Epithelial cell of prostate (primary cell): ENCODE data around the gene KRT5.
"Not testable (repeated sequence)": the region's sequence is repeated elsewhere in the genome, so short reads cannot be mapped to it uniquely, and the experiment has no call there.

Source experiments
- DNase-seq: peaks from one replicate; pipeline ENCODE4 v3.0.0-alpha.2; 2011; ENCODE audit warnings: low read depth, low spot score
- H3K27ac ChIP-seq: fragments of 450-650 bp; 2 replicates; pipeline ENCODE4 v1.5.1; 2017; ENCODE audit warnings: mild to moderate bottlenecking

KRT5 gene

GRCh38 chr12:52498946-52499345 is 21.2 kb downstream of the KRT5 start:
- DNase-seq, result no peak
- peak overlapping the region; percentile 99 for H3K27ac ChIP-seq

GRCh38 chr12:52497975-52498374 is 22.2 kb downstream of the KRT5 start:
- no peak for DNase-seq
- H3K27ac ChIP-seq, result peak overlapping the region; percentile 99

- H3K27ac ChIP-seq, result peak overlapping the region; percentile 99
- DNase-seq, result no peak
These were observed 23.6 kb downstream of the KRT5 start for GRCh38 chr12:52496590-52497071.

- H3K27ac ChIP-seq, result peak overlapping the region; percentile 99
- DNase-seq, result no peak
These were observed 24.1 kb downstream of the KRT5 start for GRCh38 chr12:52496054-52496453.

- DNase-seq, result no peak
- peak overlapping the region; percentile 99 for H3K27ac ChIP-seq
These were observed 24.8 kb downstream of the KRT5 start for GRCh38 chr12:52495389-52495788.

- H3K27ac ChIP-seq, result peak overlapping the region; percentile 99
- DNase-seq, result no peak
These were observed 25.7 kb downstream of the KRT5 start for GRCh38 chr12:52494518-52494917.

GRCh38 chr12:52494100-52494499 is 26.1 kb downstream of the KRT5 start:
- DNase-seq, result no peak
- H3K27ac ChIP-seq, result peak overlapping the region; percentile 99

GRCh38 chr12:52493172-52493571 is 27.0 kb downstream of the KRT5 start, which contains the start of gene KRT6A:
KRT6A (minus strand) TSS chr12:52493257; CDS start chr12:52493188, 69 bp downstream.
- H3K27ac ChIP-seq, result peak within 1 kb of the TSS; percentile 99
- DNase-seq, result peak; percentile 96

- DNase-seq, result not testable (repeated sequence)
- H3K27ac ChIP-seq, result peak overlapping the region; percentile 99
These were observed 27.8 kb downstream of the KRT5 start for GRCh38 chr12:52492405-52492804.

GRCh38 chr12:52491495-52491894 is 28.7 kb downstream of the KRT5 start:
- not testable (repeated sequence) for DNase-seq
- H3K27ac ChIP-seq, result peak overlapping the region; percentile 99

- H3K27ac ChIP-seq, result peak overlapping the region; percentile 99
- no peak for DNase-seq
These were observed 31.5 kb downstream of the KRT5 start for GRCh38 chr12:52488736-52489135.

GRCh38 chr12:52487744-52488443 is 32.3 kb downstream of the KRT5 start:
- peak; percentile 41 for DNase-seq
- peak overlapping the region; percentile 99 for H3K27ac ChIP-seq

- peak; percentile 53 for DNase-seq
- peak overlapping the region; percentile 99 for H3K27ac ChIP-seq
These were observed 33.0 kb downstream of the KRT5 start for GRCh38 chr12:52487211-52487610.

- peak; percentile 67 for DNase-seq
- H3K27ac ChIP-seq, result peak overlapping the region; percentile 99
These were observed 33.8 kb downstream of the KRT5 start for GRCh38 chr12:52486166-52487105.

- no peak overlapping the region for H3K27ac ChIP-seq
- no peak for DNase-seq
These were observed 40.1 kb downstream of the KRT5 start for GRCh38 chr12:52480073-52480472.

GRCh38 chr12:52477651-52478050 is 42.5 kb downstream of the KRT5 start:
- H3K27ac ChIP-seq, result no peak overlapping the region
- no peak for DNase-seq

- no peak for DNase-seq
These were observed 46.0 kb downstream of the KRT5 start for GRCh38 chr12:52474212-52474611.

GRCh38 chr12:52473768-52474167 is 46.4 kb downstream of the KRT5 start, which contains the start of gene KRT6C:
KRT6C (minus strand) TSS chr12:52473805; CDS start chr12:52473737, 68 bp downstream.
- H3K27ac ChIP-seq, result peak within 1 kb of the TSS; percentile 43
- peak; percentile 60 for DNase-seq

More at GRCh38 chr12:52474212-52474611, 46.0 kb downstream of the KRT5 start:
- H3K27ac ChIP-seq, result peak overlapping the region; percentile 43

GRCh38 chr12:52469853-52470252 is 50.3 kb downstream of the KRT5 start:
- H3K27ac ChIP-seq, result no peak overlapping the region
- no peak for DNase-seq

- no peak for DNase-seq
- no peak overlapping the region for H3K27ac ChIP-seq
These were observed 55.3 kb downstream of the KRT5 start for GRCh38 chr12:52464897-52465296.
